GM21737 (cell line): Measurements from ENCODE around the gene DPM3.
"Not testable (repeated sequence)": the region's sequence is repeated elsewhere in the genome, so short reads cannot be mapped to it uniquely, and the experiment has no call there.

ENCODE experiments used
- ATAC-seq: cut with Tn5 transposase; IDR thresholded peaks from one replicate; pipeline ENCODE4 v1.9.1; 2021; ENCODE audit warnings: mild to moderate bottlenecking, moderate library complexity; ENCODE audit not compliant: unreplicated experiment

The DPM3 gene, protein sequence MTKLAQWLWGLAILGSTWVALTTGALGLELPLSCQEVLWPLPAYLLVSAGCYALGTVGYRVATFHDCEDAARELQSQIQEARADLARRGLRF

DNA sequence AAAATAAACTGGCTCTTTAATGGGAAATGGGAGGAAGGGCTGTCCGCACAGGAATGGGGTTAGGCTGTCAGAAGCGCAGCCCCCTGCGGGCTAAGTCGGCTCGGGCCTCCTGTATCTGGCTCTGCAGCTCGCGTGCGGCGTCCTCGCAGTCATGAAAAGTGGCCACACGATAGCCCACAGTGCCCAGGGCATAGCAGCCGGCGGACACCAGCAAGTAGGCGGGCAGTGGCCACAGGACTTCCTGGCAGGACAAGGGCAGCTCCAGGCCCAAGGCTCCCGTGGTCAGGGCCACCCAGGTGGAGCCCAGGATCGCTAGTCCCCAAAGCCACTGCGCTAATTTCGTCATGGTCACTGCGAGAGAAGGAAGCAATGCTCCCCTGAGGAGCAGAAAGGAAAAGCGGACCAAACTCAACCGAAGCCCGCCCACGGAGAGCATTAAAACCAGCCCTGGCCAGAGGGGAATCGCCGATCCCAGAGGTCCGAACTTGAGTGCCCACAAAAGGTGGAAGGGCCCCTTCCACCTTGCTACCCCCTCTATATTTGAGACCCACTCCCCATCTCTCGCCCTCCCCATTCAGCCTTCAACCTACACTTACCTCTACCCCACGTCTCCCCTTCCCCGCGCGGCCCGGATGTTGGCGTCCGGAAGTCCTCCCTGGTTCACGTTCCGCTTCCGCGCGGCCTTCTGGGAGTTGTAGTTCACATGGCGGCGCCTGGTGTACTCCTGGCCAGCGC is at the start of gene DPM3:
Gene DPM3 (minus strand): TSS at position 637 of the 735 bp plus-strand sequence. CDS start 291 bp downstream, at position 346.
- peak; percentile 62 for ATAC-seq

DNA sequence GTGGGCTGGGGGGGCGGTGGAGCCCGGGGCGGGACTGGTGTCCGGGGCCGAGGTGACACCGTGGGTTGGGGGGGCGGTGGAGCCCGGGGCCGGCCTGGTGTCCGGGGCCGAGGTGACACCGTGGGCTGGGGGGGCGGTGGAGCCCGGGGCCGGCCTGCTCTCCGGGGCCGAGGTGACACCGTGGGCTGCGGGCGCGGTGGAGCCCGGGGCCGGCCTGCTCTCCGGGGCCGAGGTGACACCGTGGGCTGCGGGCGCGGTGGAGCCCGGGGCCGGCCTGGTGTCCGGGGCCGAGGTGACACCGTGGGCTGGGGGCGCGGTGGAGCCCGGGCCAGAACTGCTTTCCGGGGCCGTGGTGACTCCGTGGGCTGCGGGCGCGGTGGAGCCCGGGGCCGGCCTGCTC is 49.6 kb upstream of the DPM3 start:
- not testable (repeated sequence) for ATAC-seq

DNA sequence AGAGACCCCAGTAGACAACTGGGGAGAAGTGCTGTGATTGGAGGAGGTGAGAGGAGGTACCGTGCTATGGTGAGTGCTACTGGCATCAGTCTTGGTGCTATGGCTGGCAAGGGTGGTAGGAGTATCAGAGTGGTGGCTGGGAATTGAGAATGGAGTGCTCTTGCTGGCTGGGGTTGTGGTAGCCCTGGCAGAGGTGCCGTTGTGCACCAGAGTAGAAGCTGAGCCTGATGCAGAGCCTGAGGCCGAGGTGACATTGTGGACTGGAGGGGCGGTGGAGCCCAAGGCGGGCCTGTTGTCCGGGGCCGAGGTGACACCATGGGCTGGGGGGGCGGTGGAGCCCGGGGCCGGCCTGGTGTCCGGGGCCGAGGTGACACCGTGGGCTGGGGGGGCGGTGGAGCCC is 47.9 kb upstream of the DPM3 start:
- ATAC-seq = no peak

DNA sequence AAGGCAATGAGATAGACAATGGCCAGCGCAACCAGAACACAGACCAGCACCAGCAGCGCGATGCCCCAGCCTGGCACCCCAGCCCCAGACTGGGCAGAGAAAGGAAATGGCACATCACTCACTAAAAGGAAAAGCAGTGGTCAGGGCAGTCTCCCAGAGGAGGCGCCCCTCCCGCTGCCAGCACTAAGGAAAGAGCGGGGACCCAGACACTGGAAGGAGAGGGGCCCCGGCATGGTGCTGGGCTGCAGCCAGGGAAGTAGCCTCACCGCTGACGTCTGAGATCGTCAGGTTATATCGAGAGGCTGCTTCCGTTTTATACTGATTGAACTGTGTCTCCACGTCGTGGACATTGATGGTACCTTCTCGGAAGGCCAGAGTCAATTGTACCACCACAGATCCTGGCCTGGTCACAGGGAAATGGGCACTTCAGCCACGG is 47.1 kb upstream of the DPM3 start:
- ATAC-seq = no peak

DNA sequence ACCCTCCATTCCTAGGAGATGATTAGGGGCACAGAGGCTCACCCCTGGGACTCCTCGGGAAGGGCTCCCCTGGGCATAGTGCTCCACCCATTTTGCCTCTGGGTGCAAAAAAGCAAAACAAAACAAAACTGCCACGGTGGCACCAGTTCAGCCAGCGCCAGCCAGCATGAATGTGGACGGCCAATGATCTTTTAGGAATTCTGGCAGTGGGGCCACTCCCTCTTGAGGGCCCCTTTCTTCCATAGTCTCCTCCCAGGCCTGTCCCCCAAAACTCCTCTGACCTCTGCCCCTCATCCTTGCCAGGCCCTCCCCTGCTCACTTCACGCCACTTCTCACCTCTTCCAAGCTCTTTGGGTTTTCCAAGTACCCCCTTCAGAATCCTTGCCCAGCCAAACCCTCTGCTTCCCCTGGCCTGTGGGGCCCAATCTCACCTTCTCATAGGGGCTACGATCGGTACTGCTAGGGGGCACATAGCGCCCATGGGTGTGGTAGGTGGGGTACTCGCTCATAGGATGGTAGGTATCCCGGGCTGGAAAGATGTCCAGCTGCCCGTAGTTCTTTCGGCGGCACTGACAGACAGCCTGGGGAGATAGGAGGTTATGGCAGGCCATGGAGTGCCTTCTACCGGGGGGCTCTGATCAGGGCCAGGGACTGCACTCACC is 46.6 kb upstream of the DPM3 start:
- no peak for ATAC-seq

GRCh38 chr1:155186067-155186793 is 45.9 kb upstream of the DPM3 start:
- ATAC-seq = no peak

GRCh38 chr1:155185783-155186066 is 45.4 kb upstream of the DPM3 start:
- ATAC-seq = peak; percentile 17

GRCh38 chr1:155184835-155185782 is 44.8 kb upstream of the DPM3 start:
- peak; percentile 77 for ATAC-seq

DNA sequence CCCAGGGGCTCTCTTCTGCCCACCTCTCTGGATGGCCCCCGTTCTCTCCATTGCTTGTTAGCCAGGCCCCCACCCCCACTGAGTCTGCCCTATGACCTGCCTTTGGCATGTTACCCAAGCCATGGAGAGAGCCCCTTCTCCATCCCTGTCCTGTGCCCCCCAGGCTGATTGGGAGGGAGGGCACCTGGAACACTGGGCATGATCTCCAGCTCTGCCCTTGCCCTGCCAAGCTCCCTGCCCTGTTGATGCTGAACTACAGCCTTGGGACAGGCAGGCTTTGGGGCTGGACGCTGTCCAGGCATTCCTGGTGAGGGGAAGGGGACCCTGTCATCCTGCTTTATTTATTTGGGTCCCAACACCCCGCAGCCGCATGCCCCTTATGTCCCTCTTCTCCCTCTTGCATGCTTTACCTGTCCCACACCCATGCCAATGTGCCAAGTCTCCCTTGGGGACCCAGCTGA is 44.0 kb upstream of the DPM3 start:
- no peak for ATAC-seq

DNA sequence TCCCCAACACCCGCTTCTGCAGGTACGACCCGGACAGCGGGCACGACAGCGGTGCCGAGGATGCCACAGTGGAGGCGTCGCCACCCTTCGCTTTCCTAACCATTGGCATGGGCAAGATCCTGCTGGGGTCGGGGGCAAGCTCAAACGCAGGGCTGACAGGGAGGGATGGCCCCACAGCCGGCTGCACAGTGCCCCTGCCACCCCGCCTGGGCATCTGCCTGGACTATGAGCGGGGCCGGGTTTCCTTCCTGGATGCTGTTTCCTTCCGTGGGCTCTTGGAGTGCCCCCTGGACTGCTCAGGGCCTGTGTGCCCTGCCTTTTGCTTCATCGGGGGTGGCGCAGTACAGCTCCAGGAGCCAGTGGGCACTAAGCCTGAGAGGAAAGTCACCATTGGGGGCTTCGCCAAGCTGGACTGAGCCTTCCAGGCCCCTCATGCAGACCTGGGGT is 43.5 kb upstream of the DPM3 start:
- ATAC-seq = no peak

GRCh38 chr1:155182052-155182550 is 41.8 kb upstream of the DPM3 start:
- no peak for ATAC-seq

- no peak for ATAC-seq
Measured at GRCh38 chr1:155181371-155182051, 41.2 kb upstream of the DPM3 start.

- ATAC-seq = no peak
Measured at GRCh38 chr1:155179112-155180031, 39.0 kb upstream of the DPM3 start.

GRCh38 chr1:155178441-155179111 is 38.2 kb upstream of the DPM3 start:
- no peak for ATAC-seq

DNA sequence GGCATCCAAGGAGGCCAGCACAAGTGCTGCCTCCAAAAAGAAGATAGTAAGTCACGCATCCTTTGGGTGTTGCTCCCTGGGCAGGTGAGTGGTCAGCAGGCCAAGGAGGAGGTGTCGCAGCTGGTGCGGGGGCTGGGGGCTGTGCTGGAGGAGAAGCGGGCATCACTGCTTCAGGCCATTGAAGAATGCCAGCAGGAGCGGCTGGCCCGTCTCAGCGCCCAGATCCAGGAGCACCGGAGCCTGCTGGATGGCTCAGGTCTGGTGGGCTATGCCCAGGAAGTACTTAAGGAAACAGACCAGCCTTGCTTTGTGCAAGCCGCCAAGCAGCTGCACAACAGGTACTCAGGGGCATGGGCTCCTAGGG is 37.6 kb upstream of the DPM3 start:
- ATAC-seq = no peak

DNA sequence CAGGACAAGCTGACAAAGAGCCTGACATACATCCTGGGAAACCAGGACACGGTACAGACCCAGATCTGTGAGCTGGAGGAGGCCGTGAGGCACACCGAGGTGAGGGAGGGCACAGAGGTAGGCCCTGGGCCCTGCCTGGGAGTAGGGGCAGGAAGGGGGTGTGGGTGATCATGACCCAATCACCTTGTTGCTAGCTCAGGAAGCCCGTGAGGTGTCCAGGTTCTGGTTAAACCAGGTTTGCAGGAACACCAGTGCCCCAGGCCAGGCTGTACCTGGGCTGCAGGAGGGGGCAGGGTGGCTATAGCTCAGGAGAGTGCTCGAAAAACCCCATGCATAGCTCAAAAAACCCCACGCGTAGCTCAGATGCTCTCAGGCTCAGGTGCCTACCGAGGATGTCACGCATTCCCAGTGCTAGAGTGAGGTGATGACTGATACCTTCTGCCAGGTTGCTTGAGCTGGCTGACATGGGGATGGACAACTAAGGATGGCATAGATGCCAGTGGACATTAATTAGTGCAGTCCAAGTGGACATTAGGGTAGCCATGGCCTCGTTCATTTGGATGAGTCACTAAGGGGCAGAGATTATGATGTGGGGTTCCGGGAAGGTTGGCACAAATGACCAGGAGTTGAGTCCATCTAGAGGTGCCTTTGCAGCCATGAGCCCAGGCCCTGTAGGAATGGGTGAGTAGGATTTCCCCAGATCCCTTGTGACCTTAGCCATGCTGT is 37.0 kb upstream of the DPM3 start:
- no peak for ATAC-seq

DNA sequence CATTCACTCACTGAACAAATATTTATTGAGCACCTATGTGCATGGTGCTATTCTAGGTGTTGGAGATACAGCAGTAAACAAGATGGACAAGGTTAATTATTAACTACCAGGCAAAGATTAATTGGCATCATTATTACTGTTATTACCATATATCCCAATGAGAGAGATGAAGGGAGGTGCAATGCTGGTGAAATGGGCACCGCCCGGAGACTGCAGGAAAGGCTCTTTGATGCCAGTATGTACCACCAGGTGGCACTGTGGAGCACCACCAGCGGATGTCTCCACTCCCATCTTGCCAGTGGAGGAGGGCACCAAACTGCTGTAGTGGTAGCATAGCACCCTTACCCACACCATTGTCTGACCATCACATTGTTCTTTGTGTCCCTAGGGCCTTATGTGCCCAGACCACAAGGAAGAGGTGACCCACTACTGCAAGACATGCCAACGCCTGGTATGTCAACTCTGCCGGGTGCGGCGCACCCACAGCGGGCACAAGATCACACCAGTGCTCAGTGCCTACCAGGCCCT is 36.3 kb upstream of the DPM3 start:
- ATAC-seq = no peak
